ENCODE results near the gene SKP2.

DNA sequence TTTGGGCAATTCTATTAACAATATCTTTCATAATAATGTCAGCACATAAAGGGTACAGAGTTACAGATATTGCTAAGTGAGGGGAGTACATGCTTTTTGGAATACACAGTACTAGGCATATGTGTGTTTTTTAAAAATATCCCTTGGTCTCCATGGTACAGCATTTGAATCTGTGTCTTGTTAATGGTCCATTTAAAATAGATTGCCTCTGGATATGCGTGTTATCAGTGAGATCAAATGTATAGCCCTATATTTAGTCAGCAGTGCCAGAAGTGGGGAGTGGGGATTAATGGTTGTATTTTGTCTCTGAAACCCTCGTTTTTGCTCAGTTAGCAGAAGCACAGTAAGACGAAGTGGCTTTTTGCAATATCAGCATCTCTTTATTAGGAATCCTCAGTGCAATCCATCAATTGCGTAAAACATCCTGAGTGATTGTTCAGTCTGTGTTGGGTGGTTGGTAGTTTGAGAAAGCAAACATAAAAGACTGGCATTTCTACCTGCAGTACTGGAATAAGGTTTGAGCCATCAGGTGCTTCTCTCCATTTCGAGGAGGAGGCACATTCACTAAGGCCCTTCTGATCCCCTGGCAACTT, 19.0 kb downstream of the SKP2 start:
- TF ChIP-seq, protein P1, sequence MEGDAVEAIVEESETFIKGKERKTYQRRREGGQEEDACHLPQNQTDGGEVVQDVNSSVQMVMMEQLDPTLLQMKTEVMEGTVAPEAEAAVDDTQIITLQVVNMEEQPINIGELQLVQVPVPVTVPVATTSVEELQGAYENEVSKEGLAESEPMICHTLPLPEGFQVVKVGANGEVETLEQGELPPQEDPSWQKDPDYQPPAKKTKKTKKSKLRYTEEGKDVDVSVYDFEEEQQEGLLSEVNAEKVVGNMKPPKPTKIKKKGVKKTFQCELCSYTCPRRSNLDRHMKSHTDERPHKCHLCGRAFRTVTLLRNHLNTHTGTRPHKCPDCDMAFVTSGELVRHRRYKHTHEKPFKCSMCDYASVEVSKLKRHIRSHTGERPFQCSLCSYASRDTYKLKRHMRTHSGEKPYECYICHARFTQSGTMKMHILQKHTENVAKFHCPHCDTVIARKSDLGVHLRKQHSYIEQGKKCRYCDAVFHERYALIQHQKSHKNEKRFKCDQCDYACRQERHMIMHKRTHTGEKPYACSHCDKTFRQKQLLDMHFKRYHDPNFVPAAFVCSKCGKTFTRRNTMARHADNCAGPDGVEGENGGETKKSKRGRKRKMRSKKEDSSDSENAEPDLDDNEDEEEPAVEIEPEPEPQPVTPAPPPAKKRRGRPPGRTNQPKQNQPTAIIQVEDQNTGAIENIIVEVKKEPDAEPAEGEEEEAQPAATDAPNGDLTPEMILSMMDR (IDR thresholded peaks at IDR 0.05) = no peak
- TF ChIP-seq CHD2 (IDR thresholded peaks at IDR 0.05; ENCODE audit: low read length, partially characterized antibody) (no peak), JUNB (IDR thresholded peaks at IDR 0.05) (no peak), ZFP36 (IDR thresholded peaks at IDR 0.05; ENCODE audit: borderline replicate concordance, partially characterized antibody) (no peak), EP300 (IDR thresholded peaks at IDR 0.05) (no peak), KDM5A (IDR thresholded peaks at IDR 0.05) (no peak), POLR2A (IDR thresholded peaks at IDR 0.05; ENCODE audit: low read length) (no peak), RCOR1 (IDR thresholded peaks at IDR 0.05; ENCODE audit: low read depth, low read length) (no peak), BHLHE40 (IDR thresholded peaks at IDR 0.05; ENCODE audit: low read depth, low read length) (no peak), RAD21 (conservative IDR thresholded peaks at IDR 0.05 in 1 of 2, IDR thresholded peaks at IDR 0.05 in 1 of 2) (no peak)
- TF ChIP-seq, protein P2, sequence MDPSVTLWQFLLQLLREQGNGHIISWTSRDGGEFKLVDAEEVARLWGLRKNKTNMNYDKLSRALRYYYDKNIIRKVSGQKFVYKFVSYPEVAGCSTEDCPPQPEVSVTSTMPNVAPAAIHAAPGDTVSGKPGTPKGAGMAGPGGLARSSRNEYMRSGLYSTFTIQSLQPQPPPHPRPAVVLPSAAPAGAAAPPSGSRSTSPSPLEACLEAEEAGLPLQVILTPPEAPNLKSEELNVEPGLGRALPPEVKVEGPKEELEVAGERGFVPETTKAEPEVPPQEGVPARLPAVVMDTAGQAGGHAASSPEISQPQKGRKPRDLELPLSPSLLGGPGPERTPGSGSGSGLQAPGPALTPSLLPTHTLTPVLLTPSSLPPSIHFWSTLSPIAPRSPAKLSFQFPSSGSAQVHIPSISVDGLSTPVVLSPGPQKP (IDR thresholded peaks at IDR 0.05; ENCODE audit: low read depth, low read length) = no peak

Measured in A549 (cell line).